ENCODE data around the gene AKR7A3. TPM values are rescaled to one million over a fixed set of nuclear protein-coding genes. Genes with fewer than 3 reads are reported as not detected.

The AKR7A3 gene
- total RNA-seq, 4 donors from 2014 or later, result 1.2 to 4.3 TPM; not detected in 2

DNA sequence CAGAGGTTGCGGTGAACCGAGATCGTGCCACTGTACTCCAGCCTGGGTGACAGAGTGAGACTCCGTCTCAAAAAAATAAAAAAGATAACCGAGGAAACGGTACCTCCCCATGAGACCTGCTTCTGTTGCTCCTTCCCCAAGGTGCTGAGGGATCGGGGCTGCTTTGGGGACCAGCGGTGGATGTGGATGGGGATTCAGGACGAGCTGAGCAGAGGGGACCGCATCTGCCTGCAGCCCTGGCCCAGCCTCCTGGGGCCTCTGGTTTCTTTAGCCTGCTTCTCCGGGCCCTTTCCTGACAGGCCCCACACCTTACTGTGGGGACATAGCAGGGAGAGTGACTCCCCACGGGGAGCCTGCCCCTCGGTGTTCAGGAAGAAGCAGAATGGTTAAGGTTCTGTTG lies 40.6 kb upstream of the AKR7A3 start:
- DNase-seq, result no peak
- no peak overlapping the region for H3K4me3 ChIP-seq
- intact Hi-C loops (cut with DNase I; ENCODE audit: low total_unique reads), result no loop called here
- no peaks in the 10 kb centered on the region for H3K4me1 ChIP-seq
- TF ChIP-seq POLR2A (IDR thresholded peaks at IDR 0.05), result no peak
- TF ChIP-seq, protein P1, sequence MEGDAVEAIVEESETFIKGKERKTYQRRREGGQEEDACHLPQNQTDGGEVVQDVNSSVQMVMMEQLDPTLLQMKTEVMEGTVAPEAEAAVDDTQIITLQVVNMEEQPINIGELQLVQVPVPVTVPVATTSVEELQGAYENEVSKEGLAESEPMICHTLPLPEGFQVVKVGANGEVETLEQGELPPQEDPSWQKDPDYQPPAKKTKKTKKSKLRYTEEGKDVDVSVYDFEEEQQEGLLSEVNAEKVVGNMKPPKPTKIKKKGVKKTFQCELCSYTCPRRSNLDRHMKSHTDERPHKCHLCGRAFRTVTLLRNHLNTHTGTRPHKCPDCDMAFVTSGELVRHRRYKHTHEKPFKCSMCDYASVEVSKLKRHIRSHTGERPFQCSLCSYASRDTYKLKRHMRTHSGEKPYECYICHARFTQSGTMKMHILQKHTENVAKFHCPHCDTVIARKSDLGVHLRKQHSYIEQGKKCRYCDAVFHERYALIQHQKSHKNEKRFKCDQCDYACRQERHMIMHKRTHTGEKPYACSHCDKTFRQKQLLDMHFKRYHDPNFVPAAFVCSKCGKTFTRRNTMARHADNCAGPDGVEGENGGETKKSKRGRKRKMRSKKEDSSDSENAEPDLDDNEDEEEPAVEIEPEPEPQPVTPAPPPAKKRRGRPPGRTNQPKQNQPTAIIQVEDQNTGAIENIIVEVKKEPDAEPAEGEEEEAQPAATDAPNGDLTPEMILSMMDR (IDR thresholded peaks at IDR 0.05), result no peak
- no peaks in the 10 kb centered on the region for H3K36me3 ChIP-seq
- no peaks in the 10 kb centered on the region for H3K27me3 ChIP-seq
- H3K27ac ChIP-seq, result no peak overlapping the region
- H3K9me3 ChIP-seq, result no peaks in the 10 kb centered on the region

DNA sequence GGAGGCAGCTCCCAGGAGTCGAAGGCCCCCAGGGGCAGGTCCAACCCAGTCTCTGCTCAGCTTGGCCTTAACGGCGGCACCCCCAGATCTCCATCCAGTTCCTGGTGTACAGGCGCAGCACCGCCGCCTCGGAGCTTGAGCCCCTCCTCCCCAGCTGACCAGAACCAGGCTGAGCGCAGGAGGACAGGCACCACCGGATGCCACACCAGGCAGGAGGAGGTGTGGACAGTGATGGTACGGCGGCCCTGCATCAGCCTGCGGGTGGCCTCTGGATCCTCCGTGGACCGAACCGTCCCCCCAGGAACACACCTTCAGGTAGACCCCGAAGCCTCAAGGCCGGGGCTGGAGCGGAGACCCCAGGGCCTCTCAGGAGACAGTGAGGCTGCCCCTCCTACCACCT lies 39.9 kb upstream of the AKR7A3 start:
- intact Hi-C loops (cut with DNase I; ENCODE audit: low total_unique reads), result no loop called here
- DNase-seq, result no peak
- no peaks in the 10 kb centered on the region for H3K36me3 ChIP-seq

DNA sequence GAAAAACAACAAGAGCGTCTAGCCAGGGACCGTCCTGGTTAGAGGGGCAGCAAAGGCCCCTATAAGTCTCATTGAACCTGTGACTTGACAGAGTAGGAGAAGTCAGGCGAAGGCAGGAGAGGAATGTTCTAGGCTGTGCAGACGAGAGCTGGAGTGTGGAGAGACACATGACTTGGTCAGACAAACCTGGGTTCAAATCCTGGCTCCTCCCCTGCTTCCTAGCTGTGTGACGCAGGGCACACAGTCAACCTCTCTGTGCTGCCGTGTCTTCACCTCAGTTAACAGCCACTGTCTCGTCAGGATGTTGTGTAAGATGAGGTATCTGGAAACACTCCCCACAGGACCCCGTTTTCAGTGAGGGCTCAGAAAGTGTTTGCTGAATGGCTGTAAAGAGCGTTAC lies 39.2 kb upstream of the AKR7A3 start:
- no peak overlapping the region for H3K27ac ChIP-seq
- H3K4me1 ChIP-seq, result no peaks in the 10 kb centered on the region
- DNase-seq, result no peak
- intact Hi-C loops (cut with DNase I; ENCODE audit: low total_unique reads), result no loop called here
- H3K27me3 ChIP-seq, result no peaks in the 10 kb centered on the region
- H3K9me3 ChIP-seq, result no peaks in the 10 kb centered on the region
- TF ChIP-seq POLR2A (IDR thresholded peaks at IDR 0.05), result no peak
- TF ChIP-seq, protein P1 (IDR thresholded peaks at IDR 0.05), result no peak
- no peaks in the 10 kb centered on the region for H3K36me3 ChIP-seq
- H3K4me3 ChIP-seq, result no peak overlapping the region

More for the DNA sequence above, 39.9 kb upstream of the AKR7A3 start:
- Histone ChIP-seq H3K27me3 (no peaks in the 10 kb centered on the region), H3K4me3 (no peak overlapping the region), H3K27ac (no peak overlapping the region), H3K9me3 (no peaks in the 10 kb centered on the region), H3K4me1 (no peaks in the 10 kb centered on the region)
- TF ChIP-seq POLR2A (IDR thresholded peaks at IDR 0.05), result no peak
- TF ChIP-seq, protein P1 (IDR thresholded peaks at IDR 0.05), result no peak

DNA sequence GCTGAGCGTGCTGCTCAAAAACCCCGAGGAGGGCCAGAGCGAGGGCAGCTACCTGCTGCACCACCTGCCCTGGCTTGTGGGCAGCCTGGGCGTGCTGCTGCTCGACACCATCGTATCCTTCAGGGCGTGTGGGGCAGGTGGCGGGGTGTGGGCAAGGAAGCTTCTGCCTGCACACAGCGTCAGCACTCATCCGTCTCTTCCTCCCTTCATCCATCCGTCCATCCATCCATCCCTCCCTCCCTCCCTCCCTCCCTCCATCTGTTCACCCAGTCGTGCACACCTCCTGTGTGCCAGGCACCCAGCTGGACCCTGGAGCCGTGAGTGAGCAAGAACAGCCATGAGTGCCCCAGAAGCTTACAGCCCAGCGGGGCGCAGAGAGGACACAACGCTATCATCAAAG lies 38.7 kb upstream of the AKR7A3 start:
- H3K4me1 ChIP-seq, result no peaks in the 10 kb centered on the region
- TF ChIP-seq POLR2A (IDR thresholded peaks at IDR 0.05), result no peak
- TF ChIP-seq, protein P1 (IDR thresholded peaks at IDR 0.05), result no peak
- intact Hi-C loops (cut with DNase I; ENCODE audit: low total_unique reads), result no loop called here
- DNase-seq, result no peak
- no peak overlapping the region for H3K27ac ChIP-seq
- H3K9me3 ChIP-seq, result no peaks in the 10 kb centered on the region
- no peaks in the 10 kb centered on the region for H3K27me3 ChIP-seq
- no peaks in the 10 kb centered on the region for H3K36me3 ChIP-seq
- no peak overlapping the region for H3K4me3 ChIP-seq

DNA sequence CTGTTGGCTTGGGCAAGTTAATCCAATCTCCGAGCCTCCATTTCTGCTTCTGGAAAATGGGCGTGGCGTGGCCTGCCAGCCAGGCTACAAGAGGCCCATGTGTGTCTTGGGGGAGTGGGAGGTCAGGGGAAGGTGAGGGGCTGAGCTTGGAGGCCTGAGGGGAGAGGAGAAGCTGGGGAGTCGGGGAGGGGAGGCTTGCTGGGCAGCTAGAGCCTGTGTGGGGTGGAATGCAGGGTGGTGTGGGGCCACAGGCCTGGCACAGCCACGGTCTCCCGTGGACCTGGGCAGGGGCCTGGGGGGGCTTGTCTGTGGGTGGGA lies 38.1 kb upstream of the AKR7A3 start:
- Histone ChIP-seq H3K27ac (no peak overlapping the region), H3K4me1 (no peaks in the 10 kb centered on the region), H3K36me3 (no peaks in the 10 kb centered on the region), H3K27me3 (no peaks in the 10 kb centered on the region), H3K9me3 (no peaks in the 10 kb centered on the region), H3K4me3 (no peak overlapping the region)
- TF ChIP-seq, protein P1 (IDR thresholded peaks at IDR 0.05), result no peak
- TF ChIP-seq POLR2A (IDR thresholded peaks at IDR 0.05), result no peak
- intact Hi-C loops (cut with DNase I; ENCODE audit: low total_unique reads), result no loop called here
- no peak for DNase-seq

Data from uterus (tissue), 4 donors.